CD4-positive, alpha-beta T cell (primary cell): ENCODE data around the gene TUBA4B. TPM values are rescaled to one million over a fixed set of nuclear protein-coding genes. Genes with fewer than 3 reads are reported as not detected.

Experiments
- ATAC-seq: fragments of 200-7000 bp; cut with Tn5 transposase; one replicate; pipeline ENCODE4 v1.10.0; 2022; ENCODE audit warnings: mild to moderate bottlenecking; ENCODE audit not compliant: poor library complexity
- CTCF ChIA-PET: fragments of 350-600 bp; sonication (Branson Sonifier 250); formaldehyde crosslinking; loops from one replicate; lab custom pipeline; 2021; ENCODE audit warnings: antibody characterized with exemption, inconsistent platforms; lab: Charles Lee
- POLR2A ChIA-PET: fragments of 350-600 bp; sonication (Branson Sonifier 250); formaldehyde crosslinking; loops from one replicate; lab custom pipeline; 2021; ENCODE audit warnings: antibody characterized with exemption, inconsistent platforms; lab: Charles Lee
- DNase-seq, 14 experiments: peaks; one replicate each; pipeline ENCODE4 v3.0.0-alpha.2; 2013 to 2020; ENCODE audit warnings: mixed read lengths in 2 of 14
- H3K27ac ChIP-seq, 2 donors: one replicate each; pipeline versions ENCODE4 v1.5.1 to v1.7.0; 2013; ENCODE audit warnings: low read length in 2 of 2, low read depth in 1 of 2, mild to moderate bottlenecking in 1 of 2
- H3K27me3 ChIP-seq, 2 experiments: 1 replicate in 1 of 2; 2 replicates in 1 of 2; pipeline versions ENCODE4 v1.6.1 to v1.7.0; 2013; ENCODE audit warnings: low read length in 2 of 2, control low read depth in 1 of 2, mild to moderate bottlenecking in 1 of 2, moderate library complexity in 1 of 2; ENCODE audit not compliant: insufficient read depth in 2 of 2, control insufficient read depth in 1 of 2
- H3K36me3 ChIP-seq: one replicate; pipeline ENCODE4 v1.6.1; 2013; ENCODE audit warnings: low read length, control low read depth; ENCODE audit not compliant: insufficient read depth
- H3K4me1 ChIP-seq: one replicate; pipeline ENCODE4 v1.6.1; 2013; ENCODE audit warnings: low read length, control low read depth; ENCODE audit not compliant: insufficient read depth
- H3K4me3 ChIP-seq: one replicate; pipeline ENCODE4 v1.5.1; 2013; ENCODE audit warnings: mild to moderate bottlenecking, low read length, moderate library complexity
- H3K9me3 ChIP-seq, 2 experiments: 1 replicate in 1 of 2; 2 replicates in 1 of 2; pipeline versions ENCODE4 v1.6.1 to v1.7.0; 2013; ENCODE audit warnings: low read length in 2 of 2, mild to moderate bottlenecking in 2 of 2, control low read depth in 1 of 2, moderate library complexity in 1 of 2; ENCODE audit not compliant: control insufficient read depth in 1 of 2, insufficient read depth in 1 of 2
- H3K27ac Mint-ChIP-seq: one replicate; pipeline ENCODE4 v1.8.0; 2020; ENCODE audit warnings: mixed read lengths
- H3K27me3 Mint-ChIP-seq: one replicate; pipeline ENCODE4 v1.8.0; 2021; ENCODE audit warnings: mixed read lengths
- H3K36me3 Mint-ChIP-seq: one replicate; pipeline ENCODE4 v1.8.0; 2021; ENCODE audit warnings: low read depth, mixed read lengths
- H3K4me1 Mint-ChIP-seq: one replicate; pipeline ENCODE4 v1.8.0; 2021; ENCODE audit warnings: low read depth, mixed read lengths
- H3K4me3 Mint-ChIP-seq: one replicate; pipeline ENCODE4 v1.8.0; 2020; ENCODE audit warnings: mild to moderate bottlenecking, mixed read lengths
- H3K9me3 Mint-ChIP-seq: one replicate; pipeline ENCODE4 v1.8.0; 2020; ENCODE audit warnings: mixed read lengths
- intact Hi-C, 2 experiments: fragments of 100-400 bp; cut with DNase I in 1 of 2; cut with micrococcal nuclease in 1 of 2; formaldehyde crosslinking; loops; one replicate each; pipeline versions ENCODE4 v1.15.1 to v1.9.0; 2023 to 2025; cut with DNase I, micrococcal nuclease
- total RNA-seq, 174 experiments: library from RNA in 2 of 174; stranded (reverse) in 2 of 174; gene quantifications; one replicate each; pipeline ENCODE4 v1.2.3 and lab custom pipeline; 2021 to 2026
- TF ChIP-seq, protein P1 (sequence below): fragments of 200-600 bp; IDR thresholded peaks from one replicate; pipeline ENCODE4 v1.8.0; 2022; ENCODE audit warnings: antibody characterized with exemption, mild to moderate bottlenecking

TUBA4B gene
- total RNA-seq, 2 experiments from 2014 or later: not detected

DNA sequence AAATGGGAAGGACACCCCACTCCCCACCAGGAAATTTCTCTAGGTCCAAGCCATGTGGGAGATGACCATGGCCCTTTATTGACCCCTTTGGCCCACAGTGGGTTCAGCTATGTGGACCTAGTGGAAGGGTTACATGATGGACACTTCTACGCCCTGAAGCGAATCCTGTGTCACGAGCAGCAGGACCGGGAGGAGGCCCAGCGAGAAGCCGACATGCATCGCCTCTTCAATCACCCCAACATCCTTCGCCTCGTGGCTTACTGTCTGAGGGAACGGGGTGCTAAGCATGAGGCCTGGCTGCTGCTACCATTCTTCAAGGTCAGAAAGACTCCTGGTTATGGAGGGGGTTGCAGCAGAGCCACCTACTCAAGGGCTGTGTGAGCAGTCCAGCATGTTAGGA lies 6.5 kb upstream of the TUBA4B start:
- peaks cover 82% of the 10 kb centered on the region for H3K4me1 Mint-ChIP-seq
- H3K27me3 Mint-ChIP-seq: no peaks in the 10 kb centered on the region
- peaks cover 47% of the 10 kb centered on the region for H3K36me3 Mint-ChIP-seq
- ChIA-PET POLR2A (interaction anchor here (1.2 to 7.3 kb wide), 8 partner anchors 8 to 142 kb away, joined by 4 to 181 read pairs (median 20); partner anchors contain the start of genes ANKZF1, ATG9A, CNPPD1 and DNAJB2), CTCF (interaction anchor here (1.0 to 2.3 kb wide), 4 partner anchors 31 to 142 kb away, joined by 3 to 26 read pairs (median 4); no protein-coding TSS in a partner anchor)
- TF ChIP-seq, protein P1, sequence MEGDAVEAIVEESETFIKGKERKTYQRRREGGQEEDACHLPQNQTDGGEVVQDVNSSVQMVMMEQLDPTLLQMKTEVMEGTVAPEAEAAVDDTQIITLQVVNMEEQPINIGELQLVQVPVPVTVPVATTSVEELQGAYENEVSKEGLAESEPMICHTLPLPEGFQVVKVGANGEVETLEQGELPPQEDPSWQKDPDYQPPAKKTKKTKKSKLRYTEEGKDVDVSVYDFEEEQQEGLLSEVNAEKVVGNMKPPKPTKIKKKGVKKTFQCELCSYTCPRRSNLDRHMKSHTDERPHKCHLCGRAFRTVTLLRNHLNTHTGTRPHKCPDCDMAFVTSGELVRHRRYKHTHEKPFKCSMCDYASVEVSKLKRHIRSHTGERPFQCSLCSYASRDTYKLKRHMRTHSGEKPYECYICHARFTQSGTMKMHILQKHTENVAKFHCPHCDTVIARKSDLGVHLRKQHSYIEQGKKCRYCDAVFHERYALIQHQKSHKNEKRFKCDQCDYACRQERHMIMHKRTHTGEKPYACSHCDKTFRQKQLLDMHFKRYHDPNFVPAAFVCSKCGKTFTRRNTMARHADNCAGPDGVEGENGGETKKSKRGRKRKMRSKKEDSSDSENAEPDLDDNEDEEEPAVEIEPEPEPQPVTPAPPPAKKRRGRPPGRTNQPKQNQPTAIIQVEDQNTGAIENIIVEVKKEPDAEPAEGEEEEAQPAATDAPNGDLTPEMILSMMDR: no peak
- no peaks in the 10 kb centered on the region for H3K9me3 Mint-ChIP-seq
- DNase-seq (no peak), ATAC-seq (no peak)
- Histone ChIP-seq H3K9me3 (no peaks in the 10 kb centered on the region), H3K4me1 (peaks cover 74% of the 10 kb centered on the region), H3K36me3 (peaks cover 40% of the 10 kb centered on the region), H3K27ac (peak overlapping the region; percentile 95 to 98), H3K27me3 (no peaks in the 10 kb centered on the region), H3K4me3 (peak overlapping the region; percentile 52)
- intact Hi-C loops: loop anchor here in 1 of 2 experiments (5.0 kb wide), 1 partner anchor 69 kb away; the partner anchor contains the start of genes CNPPD1 and RETREG2
- peak overlapping the region; percentile 88 for H3K4me3 Mint-ChIP-seq
- H3K27ac Mint-ChIP-seq: peak overlapping the region; percentile 96

DNA sequence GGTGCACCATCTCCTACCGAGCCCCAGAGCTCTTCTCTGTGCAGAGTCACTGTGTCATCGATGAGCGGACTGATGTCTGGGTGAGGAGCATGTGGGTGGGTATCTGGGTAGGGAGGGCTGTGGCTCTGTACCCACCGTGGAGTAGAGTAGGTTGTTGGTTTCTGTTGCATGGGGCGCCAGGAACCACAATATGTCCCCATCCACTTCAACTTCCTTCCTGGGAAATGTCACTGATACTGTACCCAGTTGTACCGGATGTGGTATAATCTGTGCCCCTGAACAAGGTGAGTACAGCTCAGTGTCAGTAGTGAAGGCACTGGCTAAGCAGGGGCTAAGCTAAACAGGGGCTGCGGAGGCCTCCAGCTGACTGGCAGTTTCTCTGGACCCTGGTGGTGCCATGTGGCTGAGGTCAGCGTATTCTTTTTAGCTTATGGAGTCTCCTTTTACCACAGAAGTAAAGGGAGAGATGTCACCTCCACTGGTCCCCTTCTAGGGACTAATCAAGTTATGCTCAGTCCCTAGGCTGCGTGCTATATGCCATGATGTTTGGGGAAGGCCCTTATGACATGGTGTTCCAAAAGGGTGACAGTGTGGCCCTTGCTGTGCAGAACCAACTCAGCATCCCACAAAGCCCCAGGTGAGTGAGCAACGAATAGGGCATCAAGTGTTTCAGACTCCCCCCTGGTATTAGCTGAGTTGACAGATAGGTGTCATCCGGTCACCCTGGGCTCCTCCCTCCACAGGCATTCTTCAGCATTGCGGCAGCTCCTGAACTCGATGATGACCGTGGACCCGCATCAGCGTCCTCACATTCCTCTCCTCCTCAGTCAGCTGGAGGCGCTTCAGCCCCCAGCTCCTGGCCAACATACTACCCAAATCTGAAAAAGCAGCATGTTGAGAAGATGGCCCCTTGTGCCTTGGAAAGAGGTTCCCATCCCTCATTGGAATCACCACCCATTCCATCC lies 5.1 kb upstream of the TUBA4B start:
- Histone ChIP-seq H3K4me3 (peak overlapping the region; percentile 52), H3K9me3 (no peaks in the 10 kb centered on the region), H3K27me3 (no peaks in the 10 kb centered on the region), H3K36me3 (peaks cover 44% of the 10 kb centered on the region), H3K4me1 (peaks cover 86% of the 10 kb centered on the region), H3K27ac (peak overlapping the region; percentile 61 to 98)
- POLR2A ChIA-PET: interaction anchor here (0.7 to 10.1 kb wide), 15 partner anchors 10 to 356 kb away, joined by 3 to 202 read pairs (median 5); partner anchors contain the start of genes ABCB6, ANKZF1, ATG9A and CNPPD1
- Mint-ChIP-seq H3K36me3 (peaks cover 61% of the 10 kb centered on the region), H3K4me3 (peak overlapping the region; percentile 88), H3K9me3 (no peaks in the 10 kb centered on the region), H3K4me1 (peaks cover 92% of the 10 kb centered on the region), H3K27ac (peak overlapping the region; percentile 96), H3K27me3 (no peaks in the 10 kb centered on the region)
- intact Hi-C loops: loop anchor here in 1 of 2 experiments (5.0 kb wide), 1 partner anchor 71 kb away; the partner anchor contains the start of genes CNPPD1 and RETREG2
- CTCF ChIA-PET: interaction anchor here (1.5 to 3.8 kb wide), 3 partner anchors 47 to 88 kb away, joined by 5 to 30 read pairs (median 5); partner anchors contain the start of gene NHEJ1
- DNase-seq (peak; percentile 25 to 93 (median 52)), ATAC-seq (peak; percentile 68)
- TF ChIP-seq, protein P1: no peak

DNA sequence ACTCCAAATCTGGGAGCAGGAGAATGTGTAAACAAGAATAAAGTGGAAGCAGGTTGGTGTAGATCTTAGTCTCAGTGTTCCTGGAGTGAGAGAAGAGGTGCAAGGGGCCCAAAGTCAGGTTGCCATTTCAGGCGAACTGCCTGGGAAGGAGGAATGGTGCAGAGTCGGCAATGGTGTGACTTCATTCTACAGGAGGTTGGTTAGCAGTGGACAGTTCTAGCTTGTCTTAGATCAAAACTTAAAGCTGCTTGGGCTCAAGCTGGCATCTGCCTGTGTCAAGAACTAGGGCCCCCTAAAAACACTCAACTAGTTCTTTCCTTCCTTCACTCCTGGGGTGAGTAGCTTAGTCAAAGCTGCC lies 4.2 kb upstream of the TUBA4B start:
- peak overlapping the region; percentile 61 to 98 for H3K27ac ChIP-seq
- DNase-seq (no peak), ATAC-seq (no peak)
- peaks cover 44% of the 10 kb centered on the region for H3K36me3 ChIP-seq
- H3K27me3 Mint-ChIP-seq: no peaks in the 10 kb centered on the region
- H3K9me3 ChIP-seq: no peaks in the 10 kb centered on the region
- H3K4me1 Mint-ChIP-seq: peaks cover 84% of the 10 kb centered on the region
- peaks cover 69% of the 10 kb centered on the region for H3K36me3 Mint-ChIP-seq
- CTCF ChIA-PET: interaction anchor here (1.0 to 3.8 kb wide), 6 partner anchors 19 to 89 kb away, joined by 5 to 30 read pairs (median 6); partner anchors contain the start of genes ANKZF1, ATG9A and NHEJ1
- POLR2A ChIA-PET: interaction anchor here (0.6 to 10.1 kb wide), 14 partner anchors 11 to 139 kb away, joined by 3 to 202 read pairs (median 15); partner anchors contain the start of genes ABCB6, ANKZF1, ATG9A and CNPPD1
- no peaks in the 10 kb centered on the region for H3K27me3 ChIP-seq
- H3K4me3 Mint-ChIP-seq: peak overlapping the region; percentile 88
- TF ChIP-seq, protein P1: no peak
- intact Hi-C loops: loop anchor here in 1 of 2 experiments (1.0 to 5.0 kb wide), 2 partner anchors 20 to 72 kb away; partner anchors contain the start of genes ANKZF1, ATG9A, CNPPD1 and RETREG2
- peak overlapping the region; percentile 96 for H3K27ac Mint-ChIP-seq
- no peaks in the 10 kb centered on the region for H3K9me3 Mint-ChIP-seq
- peaks cover 86% of the 10 kb centered on the region for H3K4me1 ChIP-seq
- H3K4me3 ChIP-seq: peak overlapping the region; percentile 52
